Testis (tissue), 2 donors: ENCODE data around the gene EFCAB13.

Experiments used
- POLR2A ChIP-seq: fragments of 450-650 bp; IDR thresholded peaks from one replicate; pipeline ENCODE4 v1.6.1; 2017; ENCODE audit warnings: antibody characterized with exemption, mild to moderate bottlenecking, moderate library complexity
- TF ChIP-seq, protein P1 (sequence below), 3 experiments: fragments of 450-650 bp in 2 of 3; fragments of 200-600 bp in 1 of 3; sonication (generic) in 1 of 3; IDR thresholded peaks; one replicate each; pipeline ENCODE4 v1.5.1; 2016 to 2019; ENCODE audit warnings: antibody characterized with exemption in 3 of 3, mild to moderate bottlenecking in 2 of 3, moderate library complexity in 1 of 3

DNA sequence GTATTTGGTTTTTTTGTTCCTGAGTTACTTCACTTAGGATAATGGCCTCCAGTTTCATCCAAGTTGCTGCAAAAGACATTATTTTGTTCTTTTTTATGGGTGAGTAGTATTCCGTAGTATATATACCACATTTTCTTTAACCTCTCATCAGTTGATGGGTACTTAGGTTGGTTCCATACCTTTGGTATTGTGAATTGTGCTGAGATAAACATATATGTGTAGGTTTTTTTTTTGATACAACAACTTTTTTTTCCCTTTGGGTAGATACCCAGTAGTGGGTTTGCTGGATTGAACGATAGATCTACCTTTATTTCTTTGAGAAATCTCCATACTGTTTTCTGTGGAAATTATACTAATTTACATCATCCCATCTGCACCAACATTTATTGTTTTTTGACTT, 6.8 kb downstream of the EFCAB13 start:
- TF ChIP-seq, protein P1, sequence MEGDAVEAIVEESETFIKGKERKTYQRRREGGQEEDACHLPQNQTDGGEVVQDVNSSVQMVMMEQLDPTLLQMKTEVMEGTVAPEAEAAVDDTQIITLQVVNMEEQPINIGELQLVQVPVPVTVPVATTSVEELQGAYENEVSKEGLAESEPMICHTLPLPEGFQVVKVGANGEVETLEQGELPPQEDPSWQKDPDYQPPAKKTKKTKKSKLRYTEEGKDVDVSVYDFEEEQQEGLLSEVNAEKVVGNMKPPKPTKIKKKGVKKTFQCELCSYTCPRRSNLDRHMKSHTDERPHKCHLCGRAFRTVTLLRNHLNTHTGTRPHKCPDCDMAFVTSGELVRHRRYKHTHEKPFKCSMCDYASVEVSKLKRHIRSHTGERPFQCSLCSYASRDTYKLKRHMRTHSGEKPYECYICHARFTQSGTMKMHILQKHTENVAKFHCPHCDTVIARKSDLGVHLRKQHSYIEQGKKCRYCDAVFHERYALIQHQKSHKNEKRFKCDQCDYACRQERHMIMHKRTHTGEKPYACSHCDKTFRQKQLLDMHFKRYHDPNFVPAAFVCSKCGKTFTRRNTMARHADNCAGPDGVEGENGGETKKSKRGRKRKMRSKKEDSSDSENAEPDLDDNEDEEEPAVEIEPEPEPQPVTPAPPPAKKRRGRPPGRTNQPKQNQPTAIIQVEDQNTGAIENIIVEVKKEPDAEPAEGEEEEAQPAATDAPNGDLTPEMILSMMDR (IDR thresholded peaks at IDR 0.05), result no peak
- no peak for TF ChIP-seq POLR2A
